ENCODE measurements around the gene ZBTB37. TPM values are rescaled to one million over a fixed set of nuclear protein-coding genes. Genes with fewer than 3 reads are reported as not detected.

ZBTB37 gene
- total and polyA plus RNA-seq, 12 donors: 0.55 to 15.2 (median 11.1) TPM

DNA sequence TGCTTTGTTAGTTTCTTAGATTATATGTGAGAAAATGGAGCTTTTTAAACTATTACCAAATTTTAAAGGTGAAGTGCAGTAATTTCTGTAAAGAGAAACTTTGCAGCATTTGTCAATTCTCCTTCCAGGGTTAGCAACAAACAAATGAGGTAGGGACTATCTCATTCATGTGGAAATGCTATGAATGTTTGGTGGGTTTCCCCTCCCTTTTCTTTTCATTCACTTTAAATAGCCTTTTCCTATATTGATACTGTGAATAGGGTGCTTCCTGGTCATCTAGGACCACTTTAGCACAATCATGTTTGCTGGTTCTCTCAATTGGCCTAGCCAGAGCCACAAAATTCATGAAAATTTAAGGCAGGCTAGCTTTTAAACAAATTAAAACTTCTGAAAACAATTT, 20.6 kb downstream of the ZBTB37 start:
- no peaks in the 10 kb centered on the region for H3K27me3 ChIP-seq
- no peak overlapping the region for H3K27ac ChIP-seq
- TF ChIP-seq CTCF (IDR thresholded peaks at IDR 0.05): no peak
- peaks cover 0 to 67% (median 15%) of the 10 kb centered on the region in 9 donors for H3K36me3 ChIP-seq
- DNase-seq (no peak), ATAC-seq (no peak)
- peaks cover 0 to 10% (median 0%) of the 10 kb centered on the region in 9 donors for H3K4me1 ChIP-seq
- no peak overlapping the region for H3K4me3 ChIP-seq
- intact Hi-C loops (cut with DNase I): no loop called here
- no peaks in the 10 kb centered on the region for H3K9me3 ChIP-seq

DNA sequence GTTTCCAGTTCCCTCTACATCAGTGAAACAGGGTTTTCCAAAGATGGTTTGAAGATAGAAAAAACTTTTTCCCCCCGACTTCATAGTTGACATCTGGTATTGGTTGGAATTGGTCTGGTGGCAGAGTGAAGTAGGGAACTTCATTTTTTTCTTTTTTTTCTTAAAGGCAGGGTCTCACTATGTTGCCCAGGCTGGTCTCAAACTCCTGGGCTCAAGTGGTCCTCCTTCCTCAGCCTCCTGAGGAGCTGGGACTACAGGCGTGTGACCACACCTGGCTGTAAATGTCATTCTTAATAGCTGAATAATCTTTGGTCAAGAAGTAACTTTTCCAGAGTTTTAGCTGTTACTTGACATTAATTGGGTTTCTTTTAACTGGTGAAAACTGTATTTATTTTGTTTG, 21.7 kb downstream of the ZBTB37 start:
- TF ChIP-seq CTCF (IDR thresholded peaks at IDR 0.05): no peak
- Histone ChIP-seq H3K36me3 (peaks cover 0 to 64% (median 15%) of the 10 kb centered on the region in 9 donors), H3K4me1 (peaks cover 0 to 10% (median 0%) of the 10 kb centered on the region in 9 donors), H3K27me3 (no peaks in the 10 kb centered on the region), H3K4me3 (no peak overlapping the region), H3K27ac (no peak overlapping the region), H3K9me3 (no peaks in the 10 kb centered on the region)
- DNase-seq: no peak
- ATAC-seq: no peak
- 98 to 99% methylated on average over 2 of the region's 2 CpGs for WGBS, 2 donors
- intact Hi-C loops (cut with DNase I): no loop called here

DNA sequence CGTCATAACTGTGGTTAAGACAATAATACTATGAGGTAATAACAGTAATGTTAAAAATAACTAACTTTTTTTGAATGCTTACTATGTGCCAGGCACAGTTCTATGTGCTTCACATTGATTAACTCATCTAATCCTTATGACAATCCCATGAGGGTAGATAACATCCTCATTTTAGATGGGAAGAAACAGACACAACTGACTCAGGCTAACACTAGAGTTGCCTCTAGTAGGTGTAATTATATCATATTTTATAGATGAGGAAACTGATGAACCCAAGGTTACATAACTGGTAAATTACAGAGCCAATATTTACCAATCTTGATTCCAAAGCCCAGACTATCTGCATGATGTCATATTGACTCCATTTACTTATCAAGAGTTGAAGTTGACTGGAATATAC, 25.4 kb downstream of the ZBTB37 start:
- no peak overlapping the region for H3K27ac ChIP-seq
- H3K9me3 ChIP-seq: no peaks in the 10 kb centered on the region
- H3K4me1 ChIP-seq: peaks cover 0 to 12% (median 0%) of the 10 kb centered on the region in 9 donors
- DNase-seq (no peak), ATAC-seq (no peak)
- WGBS, 2 donors: 86 to 92% methylated on average over 1 of the region's 1 CpG
- TF ChIP-seq CTCF (IDR thresholded peaks at IDR 0.05): no peak
- no peak overlapping the region for H3K4me3 ChIP-seq
- peaks cover 0 to 50% (median 0%) of the 10 kb centered on the region in 9 donors for H3K36me3 ChIP-seq
- H3K27me3 ChIP-seq: no peaks in the 10 kb centered on the region
- intact Hi-C loops (cut with DNase I): no loop called here

GRCh38 chr1:173894189-173894588, 26.0 kb downstream of the ZBTB37 start:
- H3K27me3 ChIP-seq: no peaks in the 10 kb centered on the region
- peaks cover 0 to 12% (median 0%) of the 10 kb centered on the region in 9 donors for H3K4me1 ChIP-seq
- intact Hi-C loops (cut with DNase I): no loop called here
- no peak for DNase-seq
- 60 to 77% methylated on average over 3 of the region's 3 CpGs for WGBS, 2 donors
- H3K27ac ChIP-seq: no peak overlapping the region
- no peak for TF ChIP-seq CTCF (IDR thresholded peaks at IDR 0.05)
- H3K36me3 ChIP-seq: peaks cover 0 to 44% (median 0%) of the 10 kb centered on the region in 9 donors
- no peaks in the 10 kb centered on the region for H3K9me3 ChIP-seq
- H3K4me3 ChIP-seq: no peak overlapping the region
- ATAC-seq: no peak

All from heart right ventricle (tissue), 16 donors.